ENCODE results near the gene IGFBP3.
A peak's percentile ranks its signal among the peaks of the same experiment; 100 is the strongest.

The IGFBP3 gene

GRCh38 chr7:45921699-45922519, 837 bp upstream of the IGFBP3 start:
- DNase-seq, result no peak

GRCh38 chr7:45921381-45921698, 268 bp upstream of the IGFBP3 start:
- DNase-seq, result no peak

GRCh38 chr7:45919993-45920459, 1.0 kb downstream of the IGFBP3 start:
- DNase-seq, result no peak

GRCh38 chr7:45919231-45919784, 1.8 kb downstream of the IGFBP3 start:
- DNase-seq, result no peak

GRCh38 chr7:45918556-45918955, 2.5 kb downstream of the IGFBP3 start:
- DNase-seq, result no peak

- peak; percentile 35 to 58 for DNase-seq
Measured at GRCh38 chr7:45917658-45918057, 3.4 kb downstream of the IGFBP3 start.

GRCh38 chr7:45917064-45917463, 4.0 kb downstream of the IGFBP3 start:
- no peak for DNase-seq

- DNase-seq, result no peak
Measured at GRCh38 chr7:45915606-45916005, 5.5 kb downstream of the IGFBP3 start.

- DNase-seq, result no peak
Measured at GRCh38 chr7:45914911-45915310, 6.2 kb downstream of the IGFBP3 start.

- no peak for DNase-seq
Measured at GRCh38 chr7:45912972-45913371, 8.1 kb downstream of the IGFBP3 start.

- no peak for DNase-seq
Measured at GRCh38 chr7:45911311-45911710, 9.8 kb downstream of the IGFBP3 start.

GRCh38 chr7:45910855-45911254, 10.2 kb downstream of the IGFBP3 start:
- no peak for DNase-seq

- no peak for DNase-seq
Measured at GRCh38 chr7:45909561-45909960, 11.5 kb downstream of the IGFBP3 start.

GRCh38 chr7:45902820-45903219, 18.3 kb downstream of the IGFBP3 start:
- DNase-seq, result no peak

- no peak for DNase-seq
Measured at GRCh38 chr7:45901566-45901965, 19.5 kb downstream of the IGFBP3 start.

- DNase-seq, result no peak
Measured at GRCh38 chr7:45898222-45898621, 22.9 kb downstream of the IGFBP3 start.

- DNase-seq, result no peak
Measured at GRCh38 chr7:45897042-45897690, 23.9 kb downstream of the IGFBP3 start.

- no peak for DNase-seq
Measured at GRCh38 chr7:45894665-45895062, 26.4 kb downstream of the IGFBP3 start.

- DNase-seq, result no peak
Measured at GRCh38 chr7:45893996-45894664, 26.9 kb downstream of the IGFBP3 start.

GRCh38 chr7:45893374-45893995, 27.6 kb downstream of the IGFBP3 start:
- DNase-seq, result no peak

GRCh38 chr7:45892407-45893035, 28.6 kb downstream of the IGFBP3 start:
- no peak for DNase-seq

Measured in inflammatory macrophage (primary cell).